H1 (cell line): Measurements from ENCODE around the gene STRN4. TPM values are rescaled to one million over a fixed set of nuclear protein-coding genes. Genes with fewer than 3 reads are reported as not detected.

Experiments
- CTCF ChIA-PET: fragments of 300-600 bp; sonication (Branson Sonifier 250); formaldehyde crosslinking; loops from one replicate; lab custom pipeline; 2021; ENCODE audit not compliant: partially characterized antibody; lab: Charles Lee
- POLR2A ChIA-PET: fragments of 300-600 bp; sonication (Branson Sonifier 250); formaldehyde crosslinking; loops from one replicate; lab custom pipeline; 2021; ENCODE audit warnings: inconsistent platforms; ENCODE audit not compliant: partially characterized antibody; lab: Charles Lee
- DNase-seq, 2 experiments: peaks; one replicate each; pipeline versions ENCODE4 v3.0.0 to v3.0.0-alpha.2; 2010 to 2022; ENCODE audit warnings: low spot score in 2 of 2, low read depth in 1 of 2, mixed read lengths in 1 of 2
- FAIRE-seq: peaks from 2 replicates; lab custom pipeline; 2011; peaks lifted over from hg19 to GRCh38; lab: Jason Lieb, UNC
- H2AFZ ChIP-seq: 2 replicates; pipeline ENCODE4 v1.8.1; 2012; ENCODE audit warnings: low read length, inconsistent platforms
- H2AK5ac ChIP-seq: 2 replicates; pipeline ENCODE4 v1.6.1; 2013; ENCODE audit warnings: low read depth, low read length
- H2BK120ac ChIP-seq: replicated peaks from 2 replicates; pipeline ENCODE3; 2013; ENCODE audit warnings: low read depth, low read length, inconsistent platforms
- H2BK12ac ChIP-seq: 2 replicates; pipeline ENCODE4 v1.6.1; 2013; ENCODE audit warnings: low read depth, low read length
- H2BK15ac ChIP-seq: 2 replicates; pipeline ENCODE4 v1.6.1; 2013; ENCODE audit warnings: low read length
- H2BK20ac ChIP-seq: 2 replicates; pipeline ENCODE4 v1.6.1; 2013; ENCODE audit warnings: low read length
- H2BK5ac ChIP-seq: 2 replicates; pipeline ENCODE4 v1.6.1; 2013; ENCODE audit warnings: low read depth, low read length
- H3K14ac ChIP-seq: 2 replicates; pipeline ENCODE4 v1.6.1; 2013; ENCODE audit warnings: inconsistent platforms; ENCODE audit not compliant: insufficient read length
- H3K18ac ChIP-seq: 2 replicates; pipeline ENCODE4 v1.6.1; 2013; ENCODE audit warnings: low read length; ENCODE audit errors: extremely low read depth
- H3K23ac ChIP-seq: 2 replicates; pipeline ENCODE4 v1.6.1; 2013; ENCODE audit warnings: inconsistent platforms; ENCODE audit not compliant: insufficient read length
- H3K23me2 ChIP-seq: 2 replicates; pipeline ENCODE4 v1.6.1; 2013; ENCODE audit warnings: low read depth, low read length
- H3K27ac ChIP-seq: 2 replicates; pipeline ENCODE4 v1.6.1; 2011; ENCODE audit warnings: low read depth, low read length, inconsistent platforms
- H3K27me3 ChIP-seq, 4 experiments: replicated peaks in 1 of 4; 1 replicate in 1 of 4; 2 replicates in 3 of 4; pipeline versions ENCODE4 v1.6.1 to v1.8.1; 2011 to 2013; ENCODE audit warnings: low read length in 3 of 4, mild to moderate bottlenecking in 3 of 4, inconsistent platforms in 2 of 4, mixed read lengths in 2 of 4, moderate library complexity in 1 of 4; ENCODE audit not compliant: control insufficient read depth in 3 of 4, insufficient read depth in 3 of 4; ENCODE audit errors: extremely low read depth in 1 of 4
- H3K36me3 ChIP-seq, 4 experiments: 2 replicates each; pipeline versions ENCODE4 v1.6.1 to v1.8.1; 2011 to 2013; ENCODE audit warnings: mild to moderate bottlenecking in 4 of 4, low read length in 3 of 4, moderate library complexity in 2 of 4, control low read depth in 1 of 4, inconsistent platforms in 1 of 4; ENCODE audit not compliant: insufficient read depth in 4 of 4, control insufficient read depth in 2 of 4
- H3K4ac ChIP-seq: replicated peaks from 2 replicates; pipeline ENCODE3; 2013; ENCODE audit warnings: low read length, low read depth, mixed read lengths, inconsistent platforms; ENCODE audit not compliant: insufficient read length
- H3K4me1 ChIP-seq, 4 experiments: replicated peaks in 1 of 4; 1 replicate in 1 of 4; 2 replicates in 3 of 4; pipeline versions ENCODE4 v1.6.1 to v1.8.1; 2011 to 2013; ENCODE audit warnings: low read length in 3 of 4, inconsistent platforms in 2 of 4, mixed read lengths in 1 of 4; ENCODE audit not compliant: insufficient read depth in 4 of 4, control insufficient read depth in 3 of 4
- H3K4me2 ChIP-seq, 2 experiments: 2 replicates each; pipeline versions ENCODE4 v1.6.1 to v1.8.1; 2011 to 2013; ENCODE audit warnings: low read depth in 2 of 2, low read length in 2 of 2, control low read depth in 1 of 2, inconsistent platforms in 1 of 2, mild to moderate bottlenecking in 1 of 2; ENCODE audit not compliant: insufficient read depth in 1 of 2
- H3K4me3 ChIP-seq, 4 experiments: fragments of 200-600, 300-600 bp in 1 of 4; sonication (generic), shearing (Covaris generic), sonication (Bioruptor Twin) in 1 of 4; 2 replicates each; pipeline versions ENCODE4 v1.5.1 to v1.8.1; 2011 to 2016; ENCODE audit warnings: low read length in 4 of 4, low read depth in 3 of 4, control low read depth in 2 of 4, inconsistent platforms in 2 of 4, mild to moderate bottlenecking in 2 of 4, mixed read lengths in 1 of 4, moderate library complexity in 1 of 4; ENCODE audit not compliant: insufficient read depth in 2 of 4; ENCODE audit errors: extremely low read depth in 1 of 4
- H3K56ac ChIP-seq: replicated peaks from 2 replicates; pipeline ENCODE3; 2013; ENCODE audit warnings: low read depth, mild to moderate bottlenecking, mixed read lengths, low read length, inconsistent platforms; ENCODE audit not compliant: insufficient read length
- H3K79me1 ChIP-seq: 2 replicates; pipeline ENCODE4 v1.6.1; 2013; ENCODE audit warnings: low read depth, low read length, control low read depth
- H3K79me2 ChIP-seq, 2 experiments: 2 replicates each; pipeline versions ENCODE4 v1.6.1 to v1.8.1; 2012 to 2013; ENCODE audit warnings: low read length in 2 of 2, mild to moderate bottlenecking in 2 of 2, inconsistent platforms in 1 of 2; ENCODE audit not compliant: insufficient read depth in 2 of 2, control insufficient read depth in 1 of 2
- H3K9ac ChIP-seq, 4 experiments: replicated peaks in 1 of 4; 1 replicate in 1 of 4; 2 replicates in 3 of 4; pipeline versions ENCODE4 v1.6.1 to v1.8.1; 2011 to 2013; ENCODE audit warnings: low read depth in 3 of 4, low read length in 3 of 4, control low read depth in 2 of 4, mild to moderate bottlenecking in 2 of 4, moderate library complexity in 2 of 4, inconsistent platforms in 1 of 4; ENCODE audit errors: extremely low read depth in 1 of 4
- H3K9me3 ChIP-seq, 2 experiments: 2 replicates each; pipeline versions ENCODE4 v1.6.1 to v1.8.1; 2012 to 2013; ENCODE audit warnings: mild to moderate bottlenecking in 2 of 2, moderate library complexity in 2 of 2, control low read depth in 1 of 2, inconsistent platforms in 1 of 2, low read depth in 1 of 2, low read length in 1 of 2, mixed read lengths in 1 of 2; ENCODE audit not compliant: insufficient read depth in 2 of 2
- H4K20me1 ChIP-seq, 2 experiments: replicated peaks in 1 of 2; 2 replicates each; pipeline versions ENCODE3 to v1.8.1; 2011 to 2013; ENCODE audit warnings: inconsistent platforms in 2 of 2, low read length in 2 of 2, mild to moderate bottlenecking in 1 of 2; ENCODE audit not compliant: insufficient read depth in 2 of 2, control insufficient read depth in 1 of 2
- H4K5ac ChIP-seq: 2 replicates; pipeline ENCODE4 v1.6.1; 2013; ENCODE audit warnings: low read length, low read depth, mixed read lengths, inconsistent platforms; ENCODE audit not compliant: insufficient read length
- H4K8ac ChIP-seq: 2 replicates; pipeline ENCODE4 v1.8.0; 2013; ENCODE audit warnings: mild to moderate bottlenecking, moderate library complexity, low read length, inconsistent platforms; ENCODE audit not compliant: insufficient read depth; ENCODE audit errors: extremely low read depth
- H4K91ac ChIP-seq: replicated peaks from 2 replicates; pipeline ENCODE3; 2013; ENCODE audit warnings: low read length, mixed read lengths, inconsistent platforms; ENCODE audit not compliant: insufficient read length
- ASH2L ChIP-seq: fragments of 200-600, 300-600 bp; sonication (generic); IDR thresholded peaks from one replicate; pipeline ENCODE4 v1.7.1; 2017; ENCODE audit warnings: low read length
- CBX5 ChIP-seq: fragments of 300-800, 300-1000 bp; sonication (generic); IDR thresholded peaks from 2 replicates; pipeline ENCODE4 v1.7.1; 2016; ENCODE audit warnings: antibody characterized with exemption, low read length, low read depth
- CBX8 ChIP-seq: fragments of 300-800, 300-1000 bp; sonication (generic); IDR thresholded peaks from 2 replicates; pipeline ENCODE4 v1.7.1; 2016; ENCODE audit warnings: low read depth, low read length, borderline replicate concordance
- EZH2 ChIP-seq: fragments of 200-600 bp; sonication (generic); IDR thresholded peaks from 2 replicates; pipeline ENCODE4 v1.7.1; 2012; ENCODE audit warnings: low read depth, mild to moderate bottlenecking, moderate library complexity, low read length, inconsistent platforms; ENCODE audit not compliant: severe bottlenecking
- RAD21 ChIP-seq, 2 experiments: IDR thresholded peaks in 1 of 2; conservative IDR thresholded peaks in 1 of 2; 2 replicates each; pipeline ENCODE4 v1.6.1; 2011; ENCODE audit warnings: low read depth in 2 of 2, low read length in 2 of 2, improper control_type of control experiment in 1 of 2, inconsistent platforms in 1 of 2, mild to moderate bottlenecking in 1 of 2, moderate library complexity in 1 of 2
- SAP30 ChIP-seq: fragments of 300-600 bp; sonication (generic); IDR thresholded peaks from 2 replicates; pipeline ENCODE4 v1.7.1; 2012; ENCODE audit warnings: low read length, moderate library complexity, mild to moderate bottlenecking, inconsistent platforms; ENCODE audit not compliant: insufficient read depth, insufficient replicate concordance
- TCF12 ChIP-seq: IDR thresholded peaks from 2 replicates; pipeline ENCODE4 v1.6.1; 2011; ENCODE audit warnings: low read depth, mild to moderate bottlenecking, low read length
- YY1 ChIP-seq: IDR thresholded peaks from 2 replicates; pipeline ENCODE4 v1.6.1; 2011; ENCODE audit warnings: low read depth, mild to moderate bottlenecking, low read length
- WGBS, 2 experiments: shearing (Covaris generic) in 1 of 2; methylation state at CpG; one replicate each; pipeline versions ENCODE4 v1.1.6 to v1.1.7; 2013 to 2015; ENCODE audit warnings: low lambda C conversion rate in 2 of 2, mixed read lengths in 2 of 2, inconsistent platforms in 1 of 2, low coverage in 1 of 2, missing lambda C conversion rate in 1 of 2; ENCODE audit not compliant: insufficient replicate concordance in 2 of 2, insufficient coverage in 1 of 2, insufficient read length in 1 of 2; ENCODE audit errors: extremely low coverage in 1 of 2, missing lambda C conversion rate in 1 of 2; 5-methylcytosine and 5-hydroxymethylcytosine counted together
- polyA plus RNA-seq, 7 experiments: library from polyadenylated mRNA; depleted of rRNA in 3 of 7; stranded (reverse) in 5 of 7; unstranded in 2 of 7; fragments of >200 nt in 5 of 7; fragments of 200-250 nt in 2 of 7; gene quantifications; 1 replicate in 5 of 7; 2 replicates in 1 of 7; 4 replicates in 1 of 7; pipeline versions ENCODE4 v1.2.1 to v1.2.3, GENCODE V29; 2011 to 2013; ENCODE audit warnings: missing spikeins in 2 of 7, mixed read lengths in 2 of 7
- total RNA-seq: library from RNA; stranded (reverse); fragmentation: NEBNext Ultra II Directional; extraction: Animal tissue kit (Norgen Biotek cat#: 25700); gene quantifications from 2 replicates; pipeline ENCODE4 v1.2.1, GENCODE V29; 2021

The STRN4 gene
- total and polyA plus RNA-seq, 2 of the 8 experiments (the other 6 are each of a cell fraction or from before 2014, with no cell fraction given): 120 to 187 TPM

GRCh38 chr19:46748325-46749109, 2.3 kb upstream of the STRN4 start:
- WGBS, 2 experiments: 88% methylated on average over 20 of the region's 21 CpGs; no CpG with 5 or more reads in 1 of the 2 experiments
- H3K4ac ChIP-seq: no peak overlapping the region
- H3K27ac ChIP-seq: no peak overlapping the region
- H4K91ac ChIP-seq: no peak overlapping the region
- H3K4me2 ChIP-seq: no peak overlapping the region
- H3K56ac ChIP-seq: no peak overlapping the region
- H2BK5ac ChIP-seq: no peak overlapping the region
- no peak overlapping the region for H2BK12ac ChIP-seq
- H3K14ac ChIP-seq: no peak overlapping the region
- H2BK120ac ChIP-seq: no peak overlapping the region
- peaks cover 21 to 24% of the 10 kb centered on the region in 2 experiments for H3K79me2 ChIP-seq
- no peak overlapping the region for H2AK5ac ChIP-seq
- no peaks in the 10 kb centered on the region for H3K9me3 ChIP-seq
- no peak overlapping the region for H3K9ac ChIP-seq
- no peak overlapping the region for H2BK15ac ChIP-seq
- DNase-seq (peak in 1 of 2 experiments; percentile 94), FAIRE-seq (no peak)
- no peak overlapping the region for H4K5ac ChIP-seq
- H3K36me3 ChIP-seq: peaks cover 0 to 7% (median 5%) of the 10 kb centered on the region in 4 experiments; a peak in 4 of 8 replicates
- H3K23me2 ChIP-seq: peaks cover 11% of the 10 kb centered on the region
- ChIA-PET CTCF (interaction anchor here (0.7 to 12.2 kb wide), 13 partner anchors 9 to 767 kb away, joined by 3 to 176 read pairs (median 4); no protein-coding TSS in a partner anchor), POLR2A (interaction anchor here (0.6 to 1.4 kb wide), 4 partner anchors 19 to 36 kb away, joined by 3 to 5 read pairs (median 4); no protein-coding TSS in a partner anchor)
- H2AFZ ChIP-seq: no peak overlapping the region
- H4K8ac ChIP-seq: no peak overlapping the region
- peaks cover 5 to 19% of the 10 kb centered on the region in 2 experiments for H4K20me1 ChIP-seq
- H3K18ac ChIP-seq: no peak overlapping the region
- H3K4me3 ChIP-seq: no peak overlapping the region
- H3K4me1 ChIP-seq: peaks cover 0 to 3% (median 0%) of the 10 kb centered on the region in 4 experiments; a peak in 5 of 7 replicates
- peaks cover 3% of the 10 kb centered on the region; the same call in 1 of the 2 replicates for H3K79me1 ChIP-seq
- H3K27me3 ChIP-seq: no peaks in the 10 kb centered on the region
- H2BK20ac ChIP-seq: no peak overlapping the region
- H3K23ac ChIP-seq: no peak overlapping the region
- TF ChIP-seq RAD21 (IDR thresholded peaks at IDR 0.05 in 1 of 2, conservative IDR thresholded peaks at IDR 0.05 in 1 of 2; ENCODE audit: low read depth in 2 of 2, low read length in 2 of 2) (peak; percentile 9 to 31; a peak in 1 of 4 replicates), EZH2 (no peak), CBX8 (no peak), ASH2L (no peak), YY1 (0 out of 2 replicates have a peak, but pooled peaks have one; percentile 40), CBX5 (no peak), TCF12 (no peak), SAP30 (no peak)
